ENCODE data around the gene TUBA3E. TPM values are rescaled to one million over a fixed set of nuclear protein-coding genes. Genes with fewer than 3 reads are reported as not detected.
"Not testable (repeated sequence)": the region's sequence is repeated elsewhere in the genome, so short reads cannot be mapped to it uniquely, and the experiment has no call there.

TUBA3E gene
- total RNA-seq, 6 experiments from 2014 or later = not detected

- intact Hi-C loops (cut with DNase I); DNase-seq; H3K9me3 ChIP-seq; H3K4me3 ChIP-seq; H3K36me3 ChIP-seq; H3K4me1 ChIP-seq; ATAC-seq; H3K27me3 ChIP-seq; H3K27ac ChIP-seq: not testable (repeated sequence)
- WGBS (ENCODE audit: insufficient coverage, low coverage, low lambda C conversion rate, missing lambda C conversion rate) = 29% methylated on average over 1 of the region's 1 CpG
Observed at GRCh38 chr2:130220505-130220904, 22.3 kb upstream of the TUBA3E start.

DNA sequence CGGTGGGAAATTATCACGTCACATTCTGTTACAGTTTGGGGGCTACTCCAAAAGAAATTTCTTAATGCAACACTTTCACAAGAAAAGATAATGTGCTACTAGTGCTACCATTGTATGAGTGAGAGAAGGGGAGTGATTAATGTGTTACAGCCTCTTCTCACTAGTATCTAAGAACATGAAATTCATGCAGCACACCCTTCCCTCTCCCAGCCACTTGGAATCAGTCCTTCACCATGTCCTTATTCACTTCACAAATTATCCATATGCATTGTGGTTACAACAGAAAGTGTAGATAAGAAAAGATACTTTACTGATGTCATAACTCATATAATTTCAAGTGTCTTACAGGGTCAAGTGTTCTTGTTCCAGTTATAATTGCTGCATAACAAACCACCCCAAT, 20.9 kb upstream of the TUBA3E start:
- H3K4me1 ChIP-seq; H3K9me3 ChIP-seq; intact Hi-C loops (cut with DNase I); H3K27me3 ChIP-seq; H3K4me3 ChIP-seq; H3K36me3 ChIP-seq; DNase-seq; ATAC-seq; H3K27ac ChIP-seq: not testable (repeated sequence)
- WGBS (ENCODE audit: insufficient coverage, low coverage, low lambda C conversion rate, missing lambda C conversion rate) = 73% methylated on average over 2 of the region's 2 CpGs

DNA sequence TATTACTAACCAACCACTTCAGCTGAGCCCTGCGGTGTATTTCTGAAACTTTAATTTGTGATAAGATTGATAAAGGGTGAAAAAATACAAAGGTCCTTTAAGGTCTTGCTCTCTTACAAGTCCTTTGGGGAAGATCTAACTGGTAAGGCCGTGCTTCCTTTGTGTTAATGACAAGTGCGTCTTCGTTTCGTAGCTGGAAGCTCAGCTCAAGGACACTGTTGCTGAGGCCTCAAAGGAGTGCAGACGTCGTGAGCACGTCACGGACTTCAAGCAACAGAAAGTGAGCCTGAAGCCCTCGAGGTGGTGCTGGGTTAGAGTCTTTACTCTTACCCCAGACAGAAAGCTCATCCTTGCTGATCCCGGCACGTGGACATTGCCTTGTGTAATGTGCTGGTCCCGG, 8.8 kb upstream of the TUBA3E start:
- DNase-seq; H3K27me3 ChIP-seq; H3K36me3 ChIP-seq; H3K9me3 ChIP-seq; ATAC-seq; intact Hi-C loops (cut with DNase I); H3K4me1 ChIP-seq; H3K27ac ChIP-seq; H3K4me3 ChIP-seq: not testable (repeated sequence)
- 67% methylated on average over 10 of the region's 13 CpGs for WGBS (ENCODE audit: insufficient coverage, low coverage, low lambda C conversion rate, missing lambda C conversion rate)

GRCh38 chr2:130203150-130203549, 4.9 kb upstream of the TUBA3E start:
- H3K36me3 ChIP-seq; ATAC-seq; H3K27ac ChIP-seq; DNase-seq; intact Hi-C loops (cut with DNase I); H3K9me3 ChIP-seq; H3K27me3 ChIP-seq; H3K4me3 ChIP-seq; H3K4me1 ChIP-seq: not testable (repeated sequence)
- 100% methylated on average over 1 of the region's 3 CpGs for WGBS (ENCODE audit: insufficient coverage, low coverage, low lambda C conversion rate, missing lambda C conversion rate)

DNA sequence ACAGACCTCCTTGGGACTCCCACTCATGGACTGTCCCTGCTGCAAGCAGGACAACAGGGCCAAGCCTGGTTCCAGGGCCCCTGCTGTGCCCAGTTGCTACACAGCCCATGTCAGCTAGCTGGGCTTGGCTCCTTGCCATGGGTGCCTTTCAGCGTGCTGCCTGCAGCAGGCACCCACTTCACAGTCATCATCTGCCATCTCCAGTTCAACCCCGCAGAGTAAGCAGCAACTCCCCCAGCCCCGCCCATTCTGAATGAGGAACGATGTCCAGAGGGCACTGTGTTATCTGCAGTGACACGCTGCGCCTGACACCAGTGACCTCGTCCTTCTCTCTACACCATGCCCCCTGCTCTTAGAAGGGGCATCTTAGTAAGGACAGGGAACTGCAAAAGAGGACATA, 4.3 kb upstream of the TUBA3E start:
- H3K4me1 ChIP-seq; H3K9me3 ChIP-seq; H3K27me3 ChIP-seq; H3K27ac ChIP-seq; DNase-seq; H3K4me3 ChIP-seq; intact Hi-C loops (cut with DNase I); H3K36me3 ChIP-seq: not testable (repeated sequence)
- no CpG with 5 or more reads among the region's 7 CpGs for WGBS (ENCODE audit: insufficient coverage, low coverage, low lambda C conversion rate, missing lambda C conversion rate)
- ATAC-seq = peak; percentile 17 to 63 (median 54)

GRCh38 chr2:130196052-130196451, 2.2 kb downstream of the TUBA3E start:
- H3K4me1 ChIP-seq; H3K27ac ChIP-seq; intact Hi-C loops (cut with DNase I); DNase-seq; H3K4me3 ChIP-seq; H3K27me3 ChIP-seq; H3K9me3 ChIP-seq; ATAC-seq; H3K36me3 ChIP-seq: not testable (repeated sequence)
- WGBS (ENCODE audit: insufficient coverage, low coverage, low lambda C conversion rate, missing lambda C conversion rate) = 98% methylated on average over 6 of the region's 13 CpGs

- intact Hi-C loops (cut with DNase I) = not testable (repeated sequence)
- WGBS (ENCODE audit: insufficient coverage, low coverage, low lambda C conversion rate, missing lambda C conversion rate) = 56% methylated on average over 5 of the region's 9 CpGs
- ATAC-seq = peak; percentile 82 to 89 (median 86)
Observed at GRCh38 chr2:130195089-130195635, 3.1 kb downstream of the TUBA3E start.

DNA sequence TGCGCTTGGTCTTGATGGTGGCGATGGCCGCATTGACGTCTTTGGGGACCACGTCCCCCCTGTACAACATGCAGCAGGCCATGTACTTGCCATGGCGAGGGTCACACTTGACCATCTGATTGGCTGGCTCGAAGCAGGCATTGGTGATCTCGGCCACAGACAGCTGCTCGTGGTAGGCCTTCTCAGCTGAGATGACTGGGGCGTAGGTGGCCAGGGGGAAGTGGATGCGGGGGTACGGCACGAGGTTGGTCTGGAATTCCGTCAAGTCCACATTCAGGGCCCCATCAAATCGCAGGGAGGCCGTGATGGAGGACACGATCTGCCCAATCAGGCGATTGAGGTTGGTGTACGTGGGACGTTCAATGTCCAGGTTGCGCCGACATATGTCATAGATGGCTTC, 4.4 kb downstream of the TUBA3E start:
- H3K4me1 ChIP-seq; DNase-seq; H3K27ac ChIP-seq; H3K36me3 ChIP-seq; H3K27me3 ChIP-seq; intact Hi-C loops (cut with DNase I); H3K9me3 ChIP-seq; ATAC-seq; H3K4me3 ChIP-seq: not testable (repeated sequence)
- WGBS (ENCODE audit: insufficient coverage, low coverage, low lambda C conversion rate, missing lambda C conversion rate) = 82% methylated on average over 13 of the region's 22 CpGs

More at GRCh38 chr2:130195089-130195635, 3.1 kb downstream of the TUBA3E start:
- not testable (repeated sequence) for H3K36me3 ChIP-seq, DNase-seq, H3K4me3 ChIP-seq, H3K27ac ChIP-seq, H3K27me3 ChIP-seq, H3K9me3 ChIP-seq, H3K4me1 ChIP-seq

- H3K27ac ChIP-seq; H3K9me3 ChIP-seq; H3K27me3 ChIP-seq; H3K4me3 ChIP-seq; DNase-seq; H3K4me1 ChIP-seq; H3K36me3 ChIP-seq; ATAC-seq; intact Hi-C loops (cut with DNase I): not testable (repeated sequence)
- WGBS (ENCODE audit: insufficient coverage, low coverage, low lambda C conversion rate, missing lambda C conversion rate) = 33% methylated on average over 3 of the region's 3 CpGs
Observed at GRCh38 chr2:130192451-130192850, 5.8 kb downstream of the TUBA3E start.

DNA sequence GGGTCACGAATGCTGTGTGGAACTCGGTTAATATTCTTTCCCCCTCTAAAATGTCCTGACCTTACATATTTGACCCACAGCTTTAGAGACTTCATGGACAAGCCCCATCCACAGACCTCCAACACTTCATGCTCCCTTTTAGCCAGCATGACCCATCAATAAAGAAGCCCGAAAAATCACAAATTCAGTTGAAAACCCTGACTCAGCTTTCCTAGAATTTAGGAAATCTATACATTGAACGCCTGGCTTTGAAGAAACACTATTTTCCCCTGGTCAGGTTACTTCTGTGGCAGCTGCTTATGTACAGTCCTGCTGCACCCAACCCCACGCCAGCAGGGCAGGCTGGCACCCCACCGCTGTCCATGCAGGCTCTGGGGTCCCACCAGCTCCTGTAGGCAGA, 6.9 kb downstream of the TUBA3E start:
- DNase-seq = peak in 1 of 3 donors; percentile 13
- H3K4me1 ChIP-seq; ATAC-seq; H3K36me3 ChIP-seq; H3K9me3 ChIP-seq; H3K27me3 ChIP-seq; H3K27ac ChIP-seq; H3K4me3 ChIP-seq; intact Hi-C loops (cut with DNase I): not testable (repeated sequence)
- WGBS (ENCODE audit: insufficient coverage, low coverage, low lambda C conversion rate, missing lambda C conversion rate) = 88% methylated on average over 3 of the region's 6 CpGs
